ENCODE results near the gene PPFIBP1. TPM values are rescaled to one million over a fixed set of nuclear protein-coding genes. Genes with fewer than 3 reads are reported as not detected.

The PPFIBP1 gene
- total and polyA plus RNA-seq, 2 of the 13 experiments (the other 11 are each of a cell fraction or from before 2014, with no cell fraction given) = 16.2 to 21.8 TPM

DNA sequence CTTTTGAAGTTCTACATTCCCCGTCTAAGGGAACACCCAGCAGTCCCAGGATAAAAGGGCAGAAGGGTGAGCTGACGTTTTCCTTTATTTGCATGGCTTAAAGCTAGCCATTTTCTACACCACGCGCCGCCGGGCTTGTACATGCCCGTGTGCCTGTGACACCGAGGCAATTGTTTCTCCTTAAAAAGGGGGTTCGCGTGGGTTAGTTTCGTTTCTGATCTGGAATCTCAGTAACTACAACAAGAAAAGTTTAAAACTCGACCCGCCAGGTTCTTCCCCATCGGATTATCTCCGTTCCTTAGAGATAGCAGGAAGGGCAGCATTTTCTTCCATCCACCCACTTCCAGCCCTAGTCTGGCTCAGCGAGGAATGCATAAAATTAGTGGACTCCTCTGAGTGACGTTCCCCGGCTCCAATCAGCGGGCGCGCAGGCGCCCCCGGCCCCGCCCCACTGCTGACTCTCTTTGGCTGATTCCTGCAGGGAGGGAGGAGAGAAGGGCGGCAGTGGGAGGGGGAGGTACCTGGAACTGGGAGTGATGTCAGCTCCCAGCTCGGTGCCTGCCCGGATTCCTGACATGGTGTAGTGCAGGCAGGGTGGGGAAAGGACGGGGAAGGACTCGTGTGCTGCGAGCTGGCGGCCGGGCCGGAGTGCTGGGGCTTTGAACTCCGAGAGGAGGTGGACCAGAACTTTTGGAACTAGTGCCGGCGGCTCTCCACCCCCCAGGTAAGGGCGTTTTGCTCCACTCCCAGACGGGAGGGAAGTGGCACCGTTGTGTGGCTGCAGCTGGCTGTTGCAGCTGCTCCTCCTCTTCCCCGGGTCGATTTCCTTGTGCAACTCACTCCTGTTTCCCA is at the start of gene PPFIBP1 (continued):
- TF ChIP-seq, protein P1, sequence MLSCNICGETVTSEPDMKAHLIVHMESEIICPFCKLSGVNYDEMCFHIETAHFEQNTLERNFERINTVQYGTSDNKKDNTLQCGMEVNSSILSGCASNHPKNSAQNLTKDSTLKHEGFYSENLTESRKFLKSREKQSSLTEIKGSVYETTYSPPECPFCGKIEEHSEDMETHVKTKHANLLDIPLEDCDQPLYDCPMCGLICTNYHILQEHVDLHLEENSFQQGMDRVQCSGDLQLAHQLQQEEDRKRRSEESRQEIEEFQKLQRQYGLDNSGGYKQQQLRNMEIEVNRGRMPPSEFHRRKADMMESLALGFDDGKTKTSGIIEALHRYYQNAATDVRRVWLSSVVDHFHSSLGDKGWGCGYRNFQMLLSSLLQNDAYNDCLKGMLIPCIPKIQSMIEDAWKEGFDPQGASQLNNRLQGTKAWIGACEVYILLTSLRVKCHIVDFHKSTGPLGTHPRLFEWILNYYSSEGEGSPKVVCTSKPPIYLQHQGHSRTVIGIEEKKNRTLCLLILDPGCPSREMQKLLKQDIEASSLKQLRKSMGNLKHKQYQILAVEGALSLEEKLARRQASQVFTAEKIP (CRISPR knock-in tag; IDR thresholded peaks at IDR 0.05; ENCODE audit: borderline replicate concordance) = no peak
- TF ChIP-seq GLI4 (CRISPR knock-in tag; IDR thresholded peaks at IDR 0.05; ENCODE audit: borderline replicate concordance) (0 out of 2 replicates have a peak, but pooled peaks have one; percentile 23), CCDC6 (CRISPR knock-in tag; IDR thresholded peaks at IDR 0.05) (no peak), MBD4 (IDR thresholded peaks at IDR 0.05; ENCODE audit: borderline replicate concordance, low read length) (no peak), IRX3 (CRISPR knock-in tag; IDR thresholded peaks at IDR 0.05; ENCODE audit: borderline replicate concordance, low read depth) (no peak), ZNF567 (CRISPR knock-in tag; IDR thresholded peaks at IDR 0.05; ENCODE audit: borderline replicate concordance) (no peak), ZNF580 (CRISPR knock-in tag; IDR thresholded peaks at IDR 0.05; ENCODE audit: borderline replicate concordance, low read depth) (0 out of 2 replicates have a peak, but pooled peaks have one; percentile 22), KDM2A (CRISPR knock-in tag; IDR thresholded peaks at IDR 0.05; ENCODE audit: borderline replicate concordance, low read depth) (peak; percentile 61; the same call in 1 of the 2 replicates), SMAD9 (CRISPR knock-in tag; IDR thresholded peaks at IDR 0.05) (no peak), ZNF792 (CRISPR knock-in tag; IDR thresholded peaks at IDR 0.05) (no peak), MTF2 (CRISPR knock-in tag; IDR thresholded peaks at IDR 0.05; ENCODE audit: borderline replicate concordance) (no peak), ZNF556 (CRISPR knock-in tag; IDR thresholded peaks at IDR 0.05; ENCODE audit: borderline replicate concordance) (no peak), SMAD1 (CRISPR knock-in tag; IDR thresholded peaks at IDR 0.05; ENCODE audit: borderline replicate concordance, low read depth) (no peak), POLR2AphosphoS5 (IDR thresholded peaks at IDR 0.05; ENCODE audit: low read depth, low read length) (peak; percentile 93), ZNF451 (CRISPR knock-in tag; IDR thresholded peaks at IDR 0.05) (no peak), FIP1L1 (IDR thresholded peaks at IDR 0.05; ENCODE audit: borderline replicate concordance, insufficient read depth, low read depth, low read length) (no peak), HIC2 (CRISPR knock-in tag; IDR thresholded peaks at IDR 0.05; ENCODE audit: low read depth) (no peak), GTF2F1 (IDR thresholded peaks at IDR 0.05; ENCODE audit: low read length) (no peak; the same call in 1 of the 2 replicates), ZNF839 (CRISPR knock-in tag; IDR thresholded peaks at IDR 0.05; ENCODE audit: borderline replicate concordance) (no peak), ZNF547 (CRISPR knock-in tag; IDR thresholded peaks at IDR 0.05) (no peak), SOX6 (IDR thresholded peaks at IDR 0.05) (no peak), SOX6 (CRISPR knock-in tag; IDR thresholded peaks at IDR 0.05) (no peak)
- TF ChIP-seq, protein P2, sequence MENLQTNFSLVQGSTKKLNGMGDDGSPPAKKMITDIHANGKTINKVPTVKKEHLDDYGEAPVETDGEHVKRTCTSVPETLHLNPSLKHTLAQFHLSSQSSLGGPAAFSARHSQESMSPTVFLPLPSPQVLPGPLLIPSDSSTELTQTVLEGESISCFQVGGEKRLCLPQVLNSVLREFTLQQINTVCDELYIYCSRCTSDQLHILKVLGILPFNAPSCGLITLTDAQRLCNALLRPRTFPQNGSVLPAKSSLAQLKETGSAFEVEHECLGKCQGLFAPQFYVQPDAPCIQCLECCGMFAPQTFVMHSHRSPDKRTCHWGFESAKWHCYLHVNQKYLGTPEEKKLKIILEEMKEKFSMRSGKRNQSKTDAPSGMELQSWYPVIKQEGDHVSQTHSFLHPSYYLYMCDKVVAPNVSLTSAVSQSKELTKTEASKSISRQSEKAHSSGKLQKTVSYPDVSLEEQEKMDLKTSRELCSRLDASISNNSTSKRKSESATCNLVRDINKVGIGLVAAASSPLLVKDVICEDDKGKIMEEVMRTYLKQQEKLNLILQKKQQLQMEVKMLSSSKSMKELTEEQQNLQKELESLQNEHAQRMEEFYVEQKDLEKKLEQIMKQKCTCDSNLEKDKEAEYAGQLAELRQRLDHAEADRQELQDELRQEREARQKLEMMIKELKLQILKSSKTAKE (CRISPR knock-in tag; IDR thresholded peaks at IDR 0.05; ENCODE audit: borderline replicate concordance) = 0 out of 2 replicates have a peak, but pooled peaks have one; percentile 25
